Measurements from ENCODE around the gene SLC27A6.
"Not testable (repeated sequence)": the region's sequence is repeated elsewhere in the genome, so short reads cannot be mapped to it uniquely, and the experiment has no call there.

The SLC27A6 gene

GRCh38 chr5:128965011-128965637 is at the start of gene SLC27A6:
SLC27A6 (plus strand) TSS chr5:128965488; CDS start chr5:128966138, 650 bp downstream.
- DNase-seq, result peak; percentile 0

- no peak for DNase-seq
Measured at GRCh38 chr5:128919542-128919941, 45.7 kb upstream of the SLC27A6 start.

GRCh38 chr5:128920345-128921215 is 44.7 kb upstream of the SLC27A6 start:
- DNase-seq, result no peak

- no peak for DNase-seq
Measured at GRCh38 chr5:128924299-128924698, 41.0 kb upstream of the SLC27A6 start.

- DNase-seq, result no peak
Measured at GRCh38 chr5:128925973-128926372, 39.3 kb upstream of the SLC27A6 start.

GRCh38 chr5:128927644-128928043 is 37.6 kb upstream of the SLC27A6 start:
- DNase-seq, result no peak

GRCh38 chr5:128932232-128932631 is 33.1 kb upstream of the SLC27A6 start:
- not testable (repeated sequence) for DNase-seq

GRCh38 chr5:128943100-128943499 is 22.2 kb upstream of the SLC27A6 start:
- not testable (repeated sequence) for DNase-seq

GRCh38 chr5:128949847-128950546 is 15.3 kb upstream of the SLC27A6 start:
- DNase-seq, result no peak

GRCh38 chr5:128951301-128951700 is 14.0 kb upstream of the SLC27A6 start:
- DNase-seq, result not testable (repeated sequence)

- no peak for DNase-seq
Measured at GRCh38 chr5:128956164-128956563, 9.1 kb upstream of the SLC27A6 start.

GRCh38 chr5:128962211-128962610 is 3.1 kb upstream of the SLC27A6 start:
- no peak for DNase-seq

- DNase-seq, result no peak
Measured at GRCh38 chr5:128965638-128966302, 482 bp downstream of the SLC27A6 start.

- no peak for DNase-seq
Measured at GRCh38 chr5:128966375-128966774, 1.1 kb downstream of the SLC27A6 start.

GRCh38 chr5:128966846-128967245 is 1.6 kb downstream of the SLC27A6 start:
- DNase-seq, result no peak

GRCh38 chr5:128973244-128973643 is 8.0 kb downstream of the SLC27A6 start:
- no peak for DNase-seq

GRCh38 chr5:128974567-128974966 is 9.3 kb downstream of the SLC27A6 start:
- no peak for DNase-seq

- no peak for DNase-seq
Measured at GRCh38 chr5:128979761-128980160, 14.5 kb downstream of the SLC27A6 start.

GRCh38 chr5:128980917-128981316 is 15.6 kb downstream of the SLC27A6 start:
- DNase-seq, result no peak

GRCh38 chr5:128984480-128984879 is 19.2 kb downstream of the SLC27A6 start:
- no peak for DNase-seq

GRCh38 chr5:128988476-128988875 is 23.2 kb downstream of the SLC27A6 start:
- DNase-seq, result no peak

GRCh38 chr5:129001841-129002526 is 36.7 kb downstream of the SLC27A6 start:
- no peak for DNase-seq

GRCh38 chr5:129002527-129002842 is 37.2 kb downstream of the SLC27A6 start:
- DNase-seq, result no peak

Measured in NCI-H345 (cell line).